ENCODE results near the gene SMYD3. TPM values are rescaled to one million over a fixed set of nuclear protein-coding genes. Genes with fewer than 3 reads are reported as not detected.

The SMYD3 gene
- total RNA-seq, 2 experiments from 2014 or later: 21.3 to 21.4 TPM

DNA sequence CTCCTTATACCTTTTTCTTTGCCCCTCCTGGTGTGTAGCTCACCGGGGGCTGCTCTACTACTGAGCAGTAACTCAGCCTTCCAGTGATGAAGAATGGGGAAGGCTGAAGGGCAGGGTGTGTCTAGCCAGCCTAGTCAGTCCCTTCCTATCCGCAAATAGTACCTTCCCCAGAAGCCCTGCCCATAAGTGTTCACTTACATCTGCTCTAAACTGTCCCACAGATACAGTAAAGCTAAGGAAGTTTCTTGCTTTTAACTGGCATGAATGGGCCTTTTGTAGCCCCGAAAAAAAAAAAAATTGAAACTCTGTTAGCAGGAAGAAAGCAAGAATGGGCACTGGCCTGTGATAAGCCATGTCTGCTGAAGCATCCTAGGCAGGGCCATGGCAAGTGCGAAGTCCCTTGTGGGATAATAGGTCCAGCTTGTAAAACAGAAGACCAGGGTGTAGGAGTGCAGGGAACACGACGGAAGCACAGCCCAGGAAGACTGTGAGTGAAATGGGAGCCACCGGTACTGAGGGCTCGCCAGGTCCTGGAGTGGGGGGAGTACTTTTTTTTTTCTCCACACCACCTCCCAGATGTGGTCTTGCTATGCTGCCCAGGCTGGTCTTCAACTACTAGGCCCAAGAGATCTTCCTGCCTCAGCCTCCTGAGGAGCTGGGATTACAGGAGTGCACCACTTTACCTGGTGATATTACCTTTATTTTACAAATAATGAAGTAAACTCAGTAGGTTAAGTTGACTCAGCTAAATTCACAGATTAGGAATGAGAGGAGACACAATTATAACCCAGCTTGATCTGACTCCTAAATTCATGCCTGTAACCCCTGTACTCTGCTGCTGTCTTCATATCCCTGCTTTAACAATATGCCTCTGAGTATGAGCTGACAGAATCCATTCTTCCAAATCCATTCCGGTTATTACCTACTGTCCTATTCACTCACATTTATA is 347.5 kb downstream of the SMYD3 start:
- intact Hi-C loops (cut with micrococcal nuclease): no loop called here
- Mint-ChIP-seq H3K4me1 (ENCODE audit: low read depth) (no peaks in the 10 kb centered on the region), H3K9me3 (no peaks in the 10 kb centered on the region), H3K27me3 (ENCODE audit: low read depth) (no peaks in the 10 kb centered on the region), H3K4me3 (no peak overlapping the region), H3K36me3 (ENCODE audit: low read depth) (peaks cover 2% of the 10 kb centered on the region), H3K27ac (no peak overlapping the region)
- CTCF ChIA-PET: interaction anchor here (0.5 kb wide), 1 partner anchor 623 kb away, joined by 4 read pairs; no protein-coding TSS in a partner anchor
- no peak for DNase-seq

DNA sequence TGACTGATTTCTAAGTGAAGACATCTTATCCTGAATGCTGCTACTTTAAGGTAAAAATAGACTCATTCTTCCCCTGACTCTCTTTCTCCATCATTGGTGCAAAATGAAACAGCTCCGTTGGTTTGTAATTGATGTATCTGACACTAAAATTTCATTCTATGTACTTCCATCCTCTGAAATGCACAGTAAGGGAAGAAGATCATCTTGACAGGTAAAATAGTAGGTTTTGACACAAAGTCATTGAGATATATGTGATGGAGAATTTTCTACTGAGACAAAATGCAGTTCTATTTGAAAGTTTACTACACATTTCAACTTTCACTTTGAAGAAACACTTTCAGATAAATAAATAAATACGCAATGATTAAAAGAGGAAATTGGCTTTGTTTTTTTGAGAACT is 348.9 kb downstream of the SMYD3 start:
- no peak for DNase-seq
- Mint-ChIP-seq H3K27me3 (ENCODE audit: low read depth) (no peaks in the 10 kb centered on the region), H3K36me3 (ENCODE audit: low read depth) (peaks cover 1% of the 10 kb centered on the region), H3K4me1 (ENCODE audit: low read depth) (no peaks in the 10 kb centered on the region), H3K27ac (no peak overlapping the region), H3K9me3 (no peaks in the 10 kb centered on the region), H3K4me3 (no peak overlapping the region)
- intact Hi-C loops (cut with micrococcal nuclease): no loop called here
- CTCF ChIA-PET: no interaction called here

DNA sequence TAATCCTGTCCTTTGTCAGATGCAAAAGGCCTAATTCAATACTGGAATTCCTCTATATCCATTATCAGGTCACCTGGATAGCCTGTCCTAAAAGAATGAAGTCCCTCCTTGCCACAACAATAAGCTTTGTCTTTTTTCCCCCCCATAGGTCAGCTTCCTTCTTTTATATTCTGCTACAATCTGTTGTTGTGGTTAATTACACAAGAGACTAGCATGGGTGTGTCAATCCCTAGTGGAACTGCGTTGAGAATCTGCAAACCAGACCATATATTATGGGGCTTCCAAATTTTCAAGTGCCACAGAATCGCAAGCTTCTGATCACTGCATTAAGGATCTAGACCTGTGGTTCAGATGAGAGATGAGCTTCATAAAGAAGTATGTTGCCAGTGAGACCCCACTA is 349.6 kb downstream of the SMYD3 start:
- intact Hi-C loops (cut with micrococcal nuclease): no loop called here
- Mint-ChIP-seq H3K36me3 (ENCODE audit: low read depth) (peaks cover 1% of the 10 kb centered on the region), H3K27me3 (ENCODE audit: low read depth) (no peaks in the 10 kb centered on the region), H3K27ac (no peak overlapping the region), H3K9me3 (no peaks in the 10 kb centered on the region), H3K4me1 (ENCODE audit: low read depth) (no peaks in the 10 kb centered on the region), H3K4me3 (no peak overlapping the region)
- DNase-seq: no peak
- CTCF ChIA-PET: no interaction called here

DNA sequence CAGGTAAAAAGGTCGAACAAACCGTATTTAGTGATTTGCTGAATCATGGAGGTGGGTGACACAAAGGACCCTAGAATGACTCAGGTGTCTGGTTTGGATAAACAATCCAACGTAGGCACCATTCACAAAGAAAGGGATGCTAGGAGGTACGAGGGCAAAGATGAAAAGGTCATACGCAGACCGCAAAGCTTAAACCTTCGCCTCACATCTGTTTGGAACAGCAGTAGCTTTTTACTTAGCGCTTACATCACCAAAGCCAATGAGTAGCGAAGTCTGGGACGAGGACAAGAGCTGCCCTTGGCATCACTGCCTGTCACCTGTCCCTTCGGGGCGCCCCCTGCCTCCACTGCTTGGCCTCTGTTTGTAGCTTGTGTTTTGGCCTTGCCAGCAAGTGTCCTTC is 350.2 kb downstream of the SMYD3 start:
- CTCF ChIA-PET: no interaction called here
- DNase-seq: no peak
- H3K27ac Mint-ChIP-seq: no peak overlapping the region
- intact Hi-C loops (cut with micrococcal nuclease): no loop called here
- H3K9me3 Mint-ChIP-seq: no peaks in the 10 kb centered on the region
- no peaks in the 10 kb centered on the region for H3K4me1 Mint-ChIP-seq (ENCODE audit: low read depth)
- H3K4me3 Mint-ChIP-seq: no peak overlapping the region
- no peaks in the 10 kb centered on the region for H3K27me3 Mint-ChIP-seq (ENCODE audit: low read depth)
- H3K36me3 Mint-ChIP-seq (ENCODE audit: low read depth): peaks cover 4% of the 10 kb centered on the region

DNA sequence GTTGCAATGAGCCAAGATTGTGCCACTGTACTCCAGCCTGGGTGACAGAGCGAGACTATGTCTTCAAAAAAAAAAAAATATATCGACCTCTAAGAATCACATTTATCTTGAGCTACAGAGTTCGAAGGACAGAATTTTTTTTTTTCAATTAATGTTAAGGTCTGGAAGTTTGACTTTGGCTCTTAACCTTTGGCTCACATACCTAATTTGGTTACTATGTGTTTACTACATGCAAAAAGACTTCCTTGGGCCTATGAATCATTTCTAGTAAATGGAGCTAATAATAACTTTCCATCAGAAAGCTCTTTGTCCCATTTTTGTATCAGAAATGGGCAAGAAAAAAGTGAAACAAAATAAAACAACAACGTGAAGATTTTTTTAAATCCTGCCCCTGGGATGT is 351.2 kb downstream of the SMYD3 start:
- intact Hi-C loops (cut with micrococcal nuclease): no loop called here
- Mint-ChIP-seq H3K27ac (no peak overlapping the region), H3K4me1 (ENCODE audit: low read depth) (no peaks in the 10 kb centered on the region), H3K9me3 (no peaks in the 10 kb centered on the region), H3K27me3 (ENCODE audit: low read depth) (no peaks in the 10 kb centered on the region), H3K36me3 (ENCODE audit: low read depth) (peaks cover 8% of the 10 kb centered on the region), H3K4me3 (no peak overlapping the region)
- CTCF ChIA-PET: interaction anchor here (0.6 to 0.9 kb wide), 2 partner anchors 15 to 152 kb away, joined by 3 to 5 read pairs; no protein-coding TSS in a partner anchor
- DNase-seq: no peak

DNA sequence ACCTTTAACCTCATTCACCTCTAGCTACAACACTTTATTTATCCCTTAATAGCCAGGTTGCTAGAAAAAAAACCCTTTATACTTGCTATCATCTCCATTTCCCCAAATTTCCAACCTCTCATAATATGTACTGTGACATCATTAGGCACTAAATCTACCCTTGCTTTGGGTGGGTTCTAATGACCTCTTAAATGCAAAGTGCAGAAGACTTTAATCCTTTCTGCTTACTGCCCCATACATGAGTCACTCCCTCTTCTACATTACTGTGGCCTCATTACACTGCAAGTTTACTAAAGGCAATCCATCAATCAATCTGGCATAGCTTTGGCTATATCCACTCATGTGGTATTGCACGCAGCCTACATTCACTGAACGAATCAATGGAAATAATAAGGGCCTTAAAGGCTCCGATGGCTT is 353.3 kb downstream of the SMYD3 start:
- no peak overlapping the region for H3K27ac Mint-ChIP-seq
- no peak for DNase-seq
- H3K36me3 Mint-ChIP-seq (ENCODE audit: low read depth): peaks cover 8% of the 10 kb centered on the region
- intact Hi-C loops (cut with micrococcal nuclease): no loop called here
- no peak overlapping the region for H3K4me3 Mint-ChIP-seq
- no peaks in the 10 kb centered on the region for H3K4me1 Mint-ChIP-seq (ENCODE audit: low read depth)
- no peaks in the 10 kb centered on the region for H3K27me3 Mint-ChIP-seq (ENCODE audit: low read depth)
- CTCF ChIA-PET: no interaction called here
- H3K9me3 Mint-ChIP-seq: no peaks in the 10 kb centered on the region

DNA sequence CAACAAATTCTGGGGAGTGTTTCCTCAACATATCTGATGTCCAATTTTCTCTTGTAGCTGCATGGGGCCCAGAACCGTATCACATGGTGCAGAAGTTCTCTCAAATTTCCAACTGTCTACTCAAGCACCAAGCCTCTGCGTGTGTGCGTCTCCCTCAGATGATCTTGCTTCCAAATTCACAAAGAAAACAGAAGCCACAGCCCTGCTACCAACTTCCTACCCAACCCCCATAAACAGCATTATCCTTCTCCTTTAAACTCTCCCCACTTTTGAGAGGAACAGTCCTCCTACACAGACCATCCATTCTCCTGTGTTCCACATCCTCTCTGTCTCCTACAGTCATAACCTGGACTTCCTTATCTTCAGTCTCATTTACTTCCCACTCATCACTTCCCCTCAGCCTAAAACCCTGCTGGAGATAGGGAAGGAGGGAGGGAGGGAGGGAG is 354.1 kb downstream of the SMYD3 start:
- no peaks in the 10 kb centered on the region for H3K4me1 Mint-ChIP-seq (ENCODE audit: low read depth)
- no peak for DNase-seq
- peaks cover 11% of the 10 kb centered on the region for H3K36me3 Mint-ChIP-seq (ENCODE audit: low read depth)
- H3K27ac Mint-ChIP-seq: no peak overlapping the region
- intact Hi-C loops (cut with micrococcal nuclease): no loop called here
- H3K27me3 Mint-ChIP-seq (ENCODE audit: low read depth): no peaks in the 10 kb centered on the region
- H3K9me3 Mint-ChIP-seq: peaks cover 2% of the 10 kb centered on the region
- H3K4me3 Mint-ChIP-seq: no peak overlapping the region
- CTCF ChIA-PET: no interaction called here

DNA sequence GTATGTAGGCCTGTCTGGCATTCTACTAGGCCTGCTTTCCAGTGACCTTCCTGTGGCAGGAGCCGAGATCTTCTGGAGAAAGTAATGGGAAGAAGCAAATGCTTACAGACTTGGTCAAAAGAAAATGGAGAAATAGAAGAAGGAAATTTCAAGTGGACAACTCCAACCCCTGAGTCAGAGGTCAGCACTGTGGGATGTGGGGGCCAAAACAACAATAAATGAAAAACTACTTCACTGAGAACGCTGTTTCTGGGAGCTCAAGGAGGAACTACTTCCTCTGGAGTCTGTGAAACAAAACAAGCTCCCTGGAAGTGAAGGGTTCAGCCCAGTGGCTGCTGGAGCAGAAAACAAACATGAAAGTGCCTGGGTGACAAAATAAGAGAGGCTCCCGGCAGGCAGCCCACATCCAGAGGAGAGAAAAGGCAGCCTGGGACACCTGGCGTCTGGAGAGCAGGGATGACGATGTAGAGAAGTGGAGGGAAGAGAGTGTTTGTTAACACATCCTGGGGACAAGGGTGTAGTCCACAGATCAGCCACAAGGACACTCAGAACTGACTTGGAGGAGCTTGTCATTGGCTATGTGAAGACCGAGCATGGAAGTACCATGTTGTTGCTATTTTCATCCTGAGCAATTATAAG is 355.2 kb downstream of the SMYD3 start:
- Mint-ChIP-seq H3K9me3 (peaks cover 2% of the 10 kb centered on the region), H3K27ac (no peak overlapping the region)
- CTCF ChIA-PET: no interaction called here

DNA sequence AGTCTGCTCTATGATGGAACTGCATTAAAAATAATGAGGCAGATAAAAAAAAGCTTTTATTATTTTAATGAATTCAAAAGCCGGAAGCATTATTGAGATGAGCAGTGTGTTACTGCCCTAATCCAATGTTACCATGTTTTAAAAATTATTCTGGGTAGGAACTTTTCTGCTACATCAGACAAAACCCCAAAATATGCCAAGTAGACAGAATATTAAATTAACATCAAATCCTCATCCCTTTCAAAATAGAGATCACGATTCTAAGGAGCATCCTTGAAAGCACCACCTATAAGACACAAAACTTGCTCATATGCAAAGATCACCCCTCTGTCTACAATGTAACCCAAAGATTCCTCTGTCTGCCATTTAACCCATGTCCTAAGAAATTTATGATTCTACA is 357.5 kb downstream of the SMYD3 start:
- Mint-ChIP-seq H3K4me1 (ENCODE audit: low read depth) (no peaks in the 10 kb centered on the region), H3K36me3 (ENCODE audit: low read depth) (peaks cover 18% of the 10 kb centered on the region), H3K9me3 (peaks cover 2% of the 10 kb centered on the region), H3K27me3 (ENCODE audit: low read depth) (no peaks in the 10 kb centered on the region), H3K27ac (no peak overlapping the region), H3K4me3 (no peak overlapping the region)
- intact Hi-C loops (cut with micrococcal nuclease): no loop called here
- CTCF ChIA-PET: no interaction called here
- no peak for DNase-seq

More for the DNA sequence above, 355.2 kb downstream of the SMYD3 start:
- no peaks in the 10 kb centered on the region for H3K27me3 Mint-ChIP-seq (ENCODE audit: low read depth)
- peaks cover 14% of the 10 kb centered on the region for H3K36me3 Mint-ChIP-seq (ENCODE audit: low read depth)
- no peak overlapping the region for H3K4me3 Mint-ChIP-seq
- H3K4me1 Mint-ChIP-seq (ENCODE audit: low read depth): no peaks in the 10 kb centered on the region
- intact Hi-C loops (cut with micrococcal nuclease): no loop called here
- no peak for DNase-seq

DNA sequence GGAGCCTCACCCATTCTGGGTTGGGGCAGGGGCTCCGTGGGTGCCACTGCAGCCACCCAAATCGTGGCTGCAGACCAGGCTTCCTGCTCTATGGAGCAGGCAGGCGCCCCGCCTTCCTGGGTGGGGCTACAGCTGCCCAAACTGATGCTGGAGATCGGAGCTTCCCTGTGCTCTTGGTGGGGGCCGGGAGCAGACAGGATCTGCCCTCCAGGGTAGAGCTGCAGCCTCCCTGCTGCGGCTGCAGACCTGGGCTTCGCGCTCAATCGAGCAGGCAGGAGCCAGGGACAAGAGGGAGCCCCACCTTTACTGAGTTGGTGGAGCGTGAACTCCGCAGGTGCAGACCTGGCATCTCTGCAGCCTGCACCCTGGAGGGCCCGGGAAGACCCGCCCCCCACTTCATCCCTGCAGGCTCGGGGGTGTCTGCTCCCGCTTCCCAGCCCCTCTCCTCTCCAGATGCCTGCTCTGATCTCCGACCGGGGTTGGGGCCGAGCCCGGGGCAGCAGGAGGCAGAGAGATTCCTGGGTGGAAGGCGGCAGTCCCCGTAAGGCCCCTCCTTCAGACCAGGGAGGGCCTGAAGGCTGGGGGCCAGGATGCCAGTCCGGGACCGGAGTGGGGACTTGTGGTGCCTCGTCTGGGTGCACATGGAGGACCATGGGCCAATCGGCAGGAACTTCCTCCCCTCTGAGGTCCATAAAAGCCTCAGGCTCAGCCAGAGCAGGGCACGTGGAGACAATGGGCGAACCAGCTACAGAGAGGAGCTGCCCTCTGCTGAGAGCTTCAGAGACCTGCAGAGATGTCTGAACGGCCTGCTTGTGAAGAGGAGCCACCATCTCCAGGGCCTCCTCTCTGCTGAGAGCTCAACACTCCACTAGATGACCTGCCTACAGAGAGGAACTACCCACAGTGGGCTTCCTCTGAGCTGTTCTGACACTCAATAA is 359.3 kb downstream of the SMYD3 start:
- Mint-ChIP-seq H3K36me3 (ENCODE audit: low read depth) (peaks cover 18% of the 10 kb centered on the region), H3K4me3 (no peak overlapping the region), H3K27ac (no peak overlapping the region), H3K9me3 (peaks cover 2% of the 10 kb centered on the region), H3K27me3 (ENCODE audit: low read depth) (no peaks in the 10 kb centered on the region), H3K4me1 (ENCODE audit: low read depth) (no peaks in the 10 kb centered on the region)
- DNase-seq: no peak
- CTCF ChIA-PET: no interaction called here
- intact Hi-C loops (cut with micrococcal nuclease): no loop called here

DNA sequence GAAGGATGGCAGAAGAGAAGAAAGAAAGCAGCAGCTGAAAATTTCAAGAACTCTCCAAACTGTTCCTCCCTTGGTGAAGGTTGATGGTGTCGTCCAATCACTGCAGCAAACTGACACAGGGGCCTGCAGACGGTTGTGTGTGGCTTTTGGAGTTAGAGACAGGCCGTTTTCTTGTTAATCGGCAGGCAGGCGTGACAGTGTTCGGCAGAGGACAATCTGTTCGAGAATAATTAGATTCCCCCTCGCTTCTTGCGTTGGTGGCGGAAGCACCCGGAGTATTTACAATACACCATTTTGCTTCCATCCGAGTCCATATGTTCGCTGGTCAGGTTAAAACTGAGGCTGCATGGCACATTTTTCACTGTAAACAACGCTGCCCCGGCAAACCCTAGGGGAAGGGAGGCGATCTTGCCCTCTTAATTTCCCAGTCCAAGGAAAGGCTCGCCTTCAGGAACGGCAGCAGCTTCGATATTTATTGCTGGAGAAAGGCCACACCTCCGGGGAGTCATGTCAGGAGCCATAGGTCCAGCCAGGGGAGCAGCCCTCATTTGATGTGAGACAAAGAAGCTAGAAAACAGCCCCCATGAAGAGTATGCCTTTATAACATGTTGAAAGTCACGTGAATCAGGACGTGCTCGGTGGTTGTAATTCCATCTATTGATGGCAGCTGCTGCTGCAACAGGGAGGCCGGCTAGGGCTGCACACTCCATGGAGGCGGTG is 360.1 kb downstream of the SMYD3 start:
- CTCF ChIA-PET: no interaction called here
- Mint-ChIP-seq H3K9me3 (peaks cover 2% of the 10 kb centered on the region), H3K4me1 (ENCODE audit: low read depth) (no peaks in the 10 kb centered on the region), H3K4me3 (no peak overlapping the region), H3K27ac (no peak overlapping the region), H3K27me3 (ENCODE audit: low read depth) (no peaks in the 10 kb centered on the region), H3K36me3 (ENCODE audit: low read depth) (peaks cover 15% of the 10 kb centered on the region)
- no peak for DNase-seq
- intact Hi-C loops (cut with micrococcal nuclease): no loop called here

DNA sequence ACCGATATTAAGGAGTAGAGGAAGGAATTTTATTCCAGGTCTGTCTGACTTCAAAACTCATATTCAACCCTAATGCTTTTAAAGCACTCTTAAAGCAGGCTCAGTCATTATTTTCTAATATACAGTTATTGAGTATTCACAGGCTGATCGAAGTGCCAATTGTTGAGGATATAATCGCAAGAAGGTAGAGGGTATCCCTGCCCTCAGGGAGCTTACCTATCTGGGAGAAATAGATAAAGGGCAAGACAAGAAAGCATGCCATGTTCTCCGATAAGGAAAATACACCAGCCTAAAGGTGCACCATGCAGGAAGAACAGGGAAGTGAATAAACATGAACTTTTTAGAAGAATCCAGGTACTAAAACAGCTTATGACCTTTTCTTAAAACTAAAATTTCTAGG is 361.2 kb downstream of the SMYD3 start:
- Mint-ChIP-seq H3K9me3 (peaks cover 2% of the 10 kb centered on the region), H3K4me1 (ENCODE audit: low read depth) (no peaks in the 10 kb centered on the region), H3K36me3 (ENCODE audit: low read depth) (peaks cover 11% of the 10 kb centered on the region), H3K27me3 (ENCODE audit: low read depth) (no peaks in the 10 kb centered on the region), H3K27ac (no peak overlapping the region), H3K4me3 (no peak overlapping the region)
- CTCF ChIA-PET: no interaction called here
- no peak for DNase-seq
- intact Hi-C loops (cut with micrococcal nuclease): no loop called here

Data from activated naive CD4-positive, alpha-beta T cell treated with anti-CD3 and anti-CD28 coated beads for 36 hours (primary cell).